ENCODE measurements around the gene SRSF9. TPM values are rescaled to one million over a fixed set of nuclear protein-coding genes. Genes with fewer than 3 reads are reported as not detected.

The SRSF9 gene
- total and polyA plus RNA-seq, 2 experiments from 2014 or later, result 166 to 263 TPM

GRCh38 chr12:120485961-120486881 is 16.7 kb upstream of the SRSF9 start:
- H3K27me3 ChIP-seq, result no peaks in the 10 kb centered on the region
- no peak overlapping the region for H3K27ac ChIP-seq
- no peaks in the 10 kb centered on the region for H3K9me2 ChIP-seq (replicated peaks; ENCODE audit: insufficient read depth)
- H3K4me3 ChIP-seq, result no peak overlapping the region
- no peaks in the 10 kb centered on the region for H3K9me3 ChIP-seq (ENCODE audit: low read depth)
- no peaks in the 10 kb centered on the region for H3K36me3 ChIP-seq (replicated peaks; ENCODE audit: insufficient read depth, low read depth)
- H2AFZ ChIP-seq, result no peak overlapping the region
- no peaks in the 10 kb centered on the region for H3K4me1 ChIP-seq (ENCODE audit: insufficient read depth)
- DNase-seq (ENCODE audit: low spot score), result no peak
- 95% methylated on average over 7 of the region's 7 CpGs for WGBS (ENCODE audit: low lambda C conversion rate, missing lambda C conversion rate)
- no peaks in the 10 kb centered on the region for H3K79me2 ChIP-seq
- H4K20me1 ChIP-seq (ENCODE audit: insufficient read depth, poor library complexity, severe bottlenecking), result no peaks in the 10 kb centered on the region
- TF ChIP-seq CTCF (IDR thresholded peaks at IDR 0.05; ENCODE audit: poor library complexity) (no peak), EZH2 (IDR thresholded peaks at IDR 0.05; ENCODE audit: borderline replicate concordance) (no peak), EZH2phosphoT487 (IDR thresholded peaks at IDR 0.05; ENCODE audit: low read depth, severe bottlenecking, unreplicated experiment) (no peak)
- H3K4me2 ChIP-seq, result no peak overlapping the region

- Histone ChIP-seq H3K9me2 (replicated peaks; ENCODE audit: insufficient read depth) (no peaks in the 10 kb centered on the region), H3K36me3 (replicated peaks; ENCODE audit: insufficient read depth, low read depth) (no peaks in the 10 kb centered on the region), H3K27ac (no peak overlapping the region), H2AFZ (no peak overlapping the region), H3K4me2 (no peak overlapping the region), H3K4me3 (no peak overlapping the region), H3K9me3 (ENCODE audit: low read depth) (no peaks in the 10 kb centered on the region), H3K27me3 (no peaks in the 10 kb centered on the region), H3K4me1 (ENCODE audit: insufficient read depth) (no peaks in the 10 kb centered on the region), H3K79me2 (no peaks in the 10 kb centered on the region), H4K20me1 (ENCODE audit: insufficient read depth, poor library complexity, severe bottlenecking) (no peaks in the 10 kb centered on the region)
- WGBS (ENCODE audit: low lambda C conversion rate, missing lambda C conversion rate), result 100% methylated on average over 1 of the region's 1 CpG
- DNase-seq (ENCODE audit: low spot score), result no peak
- TF ChIP-seq CTCF (IDR thresholded peaks at IDR 0.05; ENCODE audit: poor library complexity), result no peak
- TF ChIP-seq EZH2phosphoT487 (IDR thresholded peaks at IDR 0.05; ENCODE audit: low read depth, severe bottlenecking, unreplicated experiment), result no peak
- TF ChIP-seq EZH2 (IDR thresholded peaks at IDR 0.05; ENCODE audit: borderline replicate concordance), result no peak
Measured at GRCh38 chr12:120483621-120484020, 14.1 kb upstream of the SRSF9 start.

- no peak for TF ChIP-seq EZH2 (IDR thresholded peaks at IDR 0.05; ENCODE audit: borderline replicate concordance)
- TF ChIP-seq CTCF (IDR thresholded peaks at IDR 0.05; ENCODE audit: poor library complexity), result no peak
- H3K9me2 ChIP-seq (replicated peaks; ENCODE audit: insufficient read depth), result no peaks in the 10 kb centered on the region
- no peak overlapping the region for H3K4me2 ChIP-seq
- no peaks in the 10 kb centered on the region for H3K4me1 ChIP-seq (ENCODE audit: insufficient read depth)
- no peaks in the 10 kb centered on the region for H3K79me2 ChIP-seq
- WGBS (ENCODE audit: low lambda C conversion rate, missing lambda C conversion rate), result 98% methylated on average over 9 of the region's 9 CpGs
- no peaks in the 10 kb centered on the region for H3K9me3 ChIP-seq (ENCODE audit: low read depth)
- H3K27ac ChIP-seq, result no peak overlapping the region
- H3K27me3 ChIP-seq, result no peaks in the 10 kb centered on the region
- no peak for DNase-seq (ENCODE audit: low spot score)
- H4K20me1 ChIP-seq (ENCODE audit: insufficient read depth, poor library complexity, severe bottlenecking), result no peaks in the 10 kb centered on the region
- H2AFZ ChIP-seq, result no peak overlapping the region
- H3K4me3 ChIP-seq, result no peak overlapping the region
- no peaks in the 10 kb centered on the region for H3K36me3 ChIP-seq (replicated peaks; ENCODE audit: insufficient read depth, low read depth)
Measured at GRCh38 chr12:120481022-120481767, 11.6 kb upstream of the SRSF9 start.

All from hepatocyte (in vitro differentiated cells).